H9 (cell line): ENCODE results near the gene GRIN3B. TPM values are rescaled to one million over a fixed set of nuclear protein-coding genes. Genes with fewer than 3 reads are reported as not detected.

ENCODE experiments used
- DNase-seq: peaks from one replicate; pipeline ENCODE4 v3.0.0-alpha.2; 2017
- H2AFZ ChIP-seq: one replicate; pipeline ENCODE4 v1.6.1; 2013; ENCODE audit warnings: mild to moderate bottlenecking, low read length, control low read depth, moderate library complexity
- H2AK5ac ChIP-seq: 2 replicates; pipeline ENCODE4 v1.6.1; 2013; ENCODE audit warnings: low read length, control low read depth, mixed read lengths; ENCODE audit not compliant: insufficient read length
- H2BK120ac ChIP-seq: one replicate; pipeline ENCODE4 v1.6.1; 2013; ENCODE audit warnings: low read depth, mild to moderate bottlenecking, low read length, control low read depth, inconsistent platforms; ENCODE audit not compliant: poor library complexity, severe bottlenecking
- H2BK12ac ChIP-seq: 2 replicates; pipeline ENCODE4 v1.6.1; 2013; ENCODE audit warnings: low read length, control low read depth, mixed read lengths, low read depth; ENCODE audit not compliant: insufficient read length
- H2BK15ac ChIP-seq: 2 replicates; pipeline ENCODE4 v1.6.1; 2013; ENCODE audit warnings: low read depth, low read length, control low read depth
- H2BK20ac ChIP-seq: one replicate; pipeline ENCODE4 v1.6.1; 2013; ENCODE audit warnings: low read depth, mild to moderate bottlenecking, low read length, control low read depth, inconsistent platforms; ENCODE audit not compliant: poor library complexity, severe bottlenecking
- H2BK5ac ChIP-seq: 2 replicates; pipeline ENCODE4 v1.6.1; 2013; ENCODE audit warnings: low read length, control low read depth, mixed read lengths; ENCODE audit not compliant: insufficient read length
- H3K14ac ChIP-seq: 2 replicates; pipeline ENCODE4 v1.6.1; 2013; ENCODE audit warnings: low read length, control low read depth; ENCODE audit not compliant: insufficient read depth
- H3K18ac ChIP-seq: 2 replicates; pipeline ENCODE4 v1.6.1; 2013; ENCODE audit warnings: low read depth, mild to moderate bottlenecking, mixed read lengths, low read length, control low read depth; ENCODE audit not compliant: insufficient read length
- H3K23ac ChIP-seq: 2 replicates; pipeline ENCODE4 v1.6.1; 2013; ENCODE audit warnings: low read length, control low read depth, mixed read lengths, low read depth; ENCODE audit not compliant: insufficient read length
- H3K23me2 ChIP-seq: 2 replicates; pipeline ENCODE4 v1.6.1; 2013; ENCODE audit warnings: low read depth, mild to moderate bottlenecking, mixed read lengths, low read length, control low read depth; ENCODE audit not compliant: insufficient read length, poor library complexity, severe bottlenecking
- H3K27ac ChIP-seq: 2 replicates; pipeline ENCODE4 v1.5.1; 2013; ENCODE audit warnings: low read length, control low read depth, mixed read lengths, low read depth; ENCODE audit not compliant: insufficient read length
- H3K27me3 ChIP-seq: 2 replicates; pipeline ENCODE4 v1.6.1; 2013; ENCODE audit warnings: low read length, control low read depth, inconsistent platforms; ENCODE audit not compliant: insufficient read depth
- H3K4ac ChIP-seq: 2 replicates; pipeline ENCODE4 v1.6.1; 2013; ENCODE audit warnings: low read depth, mild to moderate bottlenecking, control low read depth, inconsistent platforms, low read length, moderate library complexity
- H3K4me1 ChIP-seq: 2 replicates; pipeline ENCODE4 v1.6.1; 2013; ENCODE audit warnings: low read length, control low read depth, inconsistent platforms; ENCODE audit not compliant: insufficient read depth
- H3K4me2 ChIP-seq: 2 replicates; pipeline ENCODE4 v1.6.1; 2013; ENCODE audit warnings: low read length, control low read depth, mixed read lengths; ENCODE audit not compliant: insufficient read length, insufficient read depth
- H3K56ac ChIP-seq: 2 replicates; pipeline ENCODE4 v1.6.1; 2013; ENCODE audit warnings: low read depth, mild to moderate bottlenecking, mixed read lengths, low read length, control low read depth; ENCODE audit not compliant: insufficient read length
- H3K79me1 ChIP-seq: 2 replicates; pipeline ENCODE4 v1.6.1; 2013; ENCODE audit warnings: low read depth, mild to moderate bottlenecking, moderate library complexity, low read length, control low read depth, inconsistent platforms; ENCODE audit not compliant: insufficient read depth, poor library complexity, severe bottlenecking
- H3K79me2 ChIP-seq: 2 replicates; pipeline ENCODE4 v1.6.1; 2013; ENCODE audit warnings: low read length, control low read depth, inconsistent platforms; ENCODE audit not compliant: insufficient read depth
- H3K9ac ChIP-seq: 2 replicates; pipeline ENCODE4 v1.6.1; 2013; ENCODE audit warnings: low read length, control low read depth, mixed read lengths; ENCODE audit not compliant: insufficient read length; ENCODE audit errors: extremely low read depth
- H3K9me3 ChIP-seq: one replicate; pipeline ENCODE4 v1.6.1; 2013; ENCODE audit warnings: low read depth, low read length, inconsistent platforms; ENCODE audit not compliant: control insufficient read depth
- H3T11ph ChIP-seq: one replicate; pipeline ENCODE4 v1.6.1; 2013; ENCODE audit warnings: mild to moderate bottlenecking, low read length, control low read depth, inconsistent platforms
- H4K20me1 ChIP-seq: one replicate; pipeline ENCODE4 v1.6.1; 2013; ENCODE audit not compliant: control insufficient read depth, insufficient read length, insufficient read depth
- H4K5ac ChIP-seq: 2 replicates; pipeline ENCODE4 v1.6.1; 2013; ENCODE audit warnings: low read depth, mild to moderate bottlenecking, mixed read lengths, low read length, control low read depth; ENCODE audit not compliant: insufficient read length
- H4K8ac ChIP-seq: replicated peaks from 2 replicates; pipeline ENCODE4 v1.6.1; 2013; ENCODE audit warnings: low read length, control low read depth, mixed read lengths, low read depth; ENCODE audit not compliant: insufficient read length
- H4K91ac ChIP-seq: 2 replicates; pipeline ENCODE4 v1.6.1; 2013; ENCODE audit warnings: low read depth, mild to moderate bottlenecking, moderate library complexity, mixed read lengths, low read length, control low read depth; ENCODE audit not compliant: insufficient read length
- H3K27ac Mint-ChIP-seq, 3 experiments: 2 replicates in 2 of 3; 3 replicates in 1 of 3; pipeline ENCODE4 v1.8.0; 2020 to 2021; ENCODE audit warnings: mixed read lengths in 3 of 3, mild to moderate bottlenecking in 1 of 3, moderate library complexity in 1 of 3
- H3K27me3 Mint-ChIP-seq: 2 replicates; pipeline ENCODE4 v1.8.0; 2021; ENCODE audit warnings: low read depth, mild to moderate bottlenecking, moderate library complexity, mixed read lengths
- H3K36me3 Mint-ChIP-seq, 3 experiments: 2 replicates in 2 of 3; 3 replicates in 1 of 3; pipeline ENCODE4 v1.8.0; 2020 to 2021; ENCODE audit warnings: low read depth in 3 of 3, mixed read lengths in 3 of 3; ENCODE audit not compliant: insufficient read depth in 1 of 3
- H3K4me1 Mint-ChIP-seq, 2 experiments: 2 replicates each; pipeline ENCODE4 v1.8.0; 2020; ENCODE audit warnings: mixed read lengths in 2 of 2
- H3K4me3 Mint-ChIP-seq, 2 experiments: 2 replicates in 1 of 2; 3 replicates in 1 of 2; pipeline ENCODE4 v1.8.0; 2020 to 2021; ENCODE audit warnings: mild to moderate bottlenecking in 2 of 2, mixed read lengths in 2 of 2, moderate library complexity in 1 of 2
- H3K9me3 Mint-ChIP-seq, 2 experiments: 2 replicates in 1 of 2; 3 replicates in 1 of 2; pipeline ENCODE4 v1.8.0; 2020; ENCODE audit warnings: mild to moderate bottlenecking in 2 of 2, mixed read lengths in 2 of 2, moderate library complexity in 1 of 2
- CTCF ChIP-seq: fragments of 200-600 bp; sonication (generic); conservative IDR thresholded peaks from 3 replicates; pipeline ENCODE4 v1.8.0; 2021; ENCODE audit warnings: antibody characterized with exemption, mild to moderate bottlenecking
- WGBS: extraction: QIAGEN DNeasy Blood & Tissue Kit; methylation state at CpG from one replicate; pipeline ENCODE4 v1.1.7; 2013; ENCODE audit warnings: missing lambda C conversion rate, low lambda C conversion rate, mixed read lengths; ENCODE audit not compliant: insufficient read length; ENCODE audit errors: extremely low coverage; 5-methylcytosine and 5-hydroxymethylcytosine counted together
- total RNA-seq: library from RNA; stranded (reverse); gene quantifications from 2 replicates; pipeline ENCODE4 v1.2.1, GENCODE V29; 2021

Gene GRIN3B
- total RNA-seq, 1 experiment from 2014 or later = 1.0 TPM

- Histone ChIP-seq H3K79me1 (no peaks in the 10 kb centered on the region), H3K9me3 (no peaks in the 10 kb centered on the region), H4K5ac (no peak overlapping the region), H3K14ac (no peak overlapping the region; the same call in 1 of the 2 replicates), H2BK12ac (no peak overlapping the region), H3K4ac (no peak overlapping the region), H3K4me1 (no peaks in the 10 kb centered on the region; the same call in 1 of the 2 replicates), H3K27me3 (no peaks in the 10 kb centered on the region), H3K27ac (no peak overlapping the region), H2BK120ac (no peak overlapping the region), H3T11ph (no peak overlapping the region), H3K79me2 (no peaks in the 10 kb centered on the region), H2AFZ (no peak overlapping the region), H2BK15ac (no peak overlapping the region), H2BK20ac (no peak overlapping the region), H4K91ac (no peak overlapping the region), H3K18ac (no peak overlapping the region), H3K56ac (no peak overlapping the region), H3K23me2 (no peaks in the 10 kb centered on the region), H4K20me1 (no peaks in the 10 kb centered on the region), H3K23ac (no peak overlapping the region), H4K8ac (no peak overlapping the region), H2AK5ac (no peak overlapping the region), H3K4me2 (no peak overlapping the region), H2BK5ac (no peak overlapping the region), H3K9ac (no peak overlapping the region)
- Mint-ChIP-seq H3K4me3 (no peak overlapping the region), H3K27me3 (no peaks in the 10 kb centered on the region), H3K4me1 (peaks cover 2 to 17% of the 10 kb centered on the region in 2 experiments; a peak in 3 of 4 replicates), H3K9me3 (no peaks in the 10 kb centered on the region), H3K27ac (no peak overlapping the region), H3K36me3 (peaks cover 0 to 12% (median 2%) of the 10 kb centered on the region in 3 experiments; a peak in 2 of 7 replicates)
- TF ChIP-seq CTCF = no peak
- no CpG with 5 or more reads among the region's 20 CpGs for WGBS
- peak; percentile 76 for DNase-seq
Measured at GRCh38 chr19:1047696-1048147, 47.5 kb downstream of the GRIN3B start.
